Fibroblast of mammary gland (primary cell): ENCODE results near the gene KLHL12.
A peak's percentile ranks its signal among the peaks of the same experiment; 100 is the strongest.

Experiments
- DNase-seq: peaks from one replicate; pipeline ENCODE4 v3.0.0-alpha.2; 2010; ENCODE audit warnings: low read depth
- H3K4me3 ChIP-seq: 2 replicates; pipeline ENCODE4 v1.5.1; 2011; ENCODE audit warnings: low read depth, mild to moderate bottlenecking, low read length, moderate library complexity; ENCODE audit not compliant: control insufficient read depth
- CTCF ChIP-seq: conservative IDR thresholded peaks from 2 replicates; pipeline ENCODE4 v1.5.1; 2011; ENCODE audit warnings: low read depth, low read length, inconsistent platforms; ENCODE audit not compliant: control insufficient read depth, insufficient read depth

KLHL12 gene

DNA sequence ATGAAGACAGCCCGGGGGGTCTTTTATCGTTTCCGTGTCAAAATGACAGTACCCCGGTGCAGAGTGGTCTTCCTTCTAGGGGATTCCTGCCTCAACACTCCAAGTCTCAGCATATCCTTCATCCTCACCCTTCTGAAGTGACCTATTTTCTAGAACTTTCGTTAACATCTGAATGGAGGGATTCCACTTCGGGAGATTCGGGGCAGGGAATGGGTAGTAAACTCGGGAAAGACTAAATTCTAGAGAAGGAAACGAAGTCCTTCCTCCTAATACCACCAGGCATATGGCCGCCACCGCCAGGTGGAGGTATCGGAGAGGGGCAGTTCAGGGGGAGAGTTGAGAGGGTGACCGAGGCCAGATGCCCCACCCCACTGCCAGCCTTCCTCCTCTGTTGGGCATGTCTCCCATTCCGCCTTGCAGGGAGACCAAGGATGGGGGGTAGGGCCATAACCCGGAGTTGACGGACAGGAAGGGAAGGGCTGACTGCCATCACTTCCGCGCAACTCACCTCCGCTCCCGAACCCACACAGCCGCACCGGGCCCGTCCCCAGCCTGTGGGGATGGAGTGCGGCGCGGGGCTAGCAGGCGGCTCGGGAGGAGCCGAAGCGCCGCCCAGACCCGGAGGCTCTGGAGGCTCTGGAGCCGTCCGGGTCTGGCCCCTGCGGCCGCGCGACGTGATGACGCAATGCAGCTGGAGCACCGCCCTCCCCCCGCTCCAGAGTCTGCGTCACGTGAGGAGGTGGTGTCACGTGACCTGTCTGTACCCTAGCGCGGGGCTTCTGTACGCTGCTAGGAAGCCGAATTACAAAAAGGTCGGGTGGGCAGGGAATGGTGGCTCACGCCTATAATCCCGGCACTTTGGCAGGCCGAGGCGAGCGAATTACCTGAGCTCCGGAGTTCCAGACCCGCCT lies at the start of gene KLHL12:
KLHL12 (minus strand) TSS at position 654 of the 911 bp plus-strand sequence. CDS start 2,072 bp downstream, outside the sequence.
- peak; percentile 51 for TF ChIP-seq CTCF
- peak; percentile 96 for DNase-seq
- peak within 1 kb of the TSS; percentile 92 for H3K4me3 ChIP-seq

GRCh38 chr1:202976633-202977032 lies 49.6 kb upstream of the KLHL12 start:
- H3K4me3 ChIP-seq, result no peak overlapping the region
- DNase-seq, result no peak
- no peak for TF ChIP-seq CTCF

DNA sequence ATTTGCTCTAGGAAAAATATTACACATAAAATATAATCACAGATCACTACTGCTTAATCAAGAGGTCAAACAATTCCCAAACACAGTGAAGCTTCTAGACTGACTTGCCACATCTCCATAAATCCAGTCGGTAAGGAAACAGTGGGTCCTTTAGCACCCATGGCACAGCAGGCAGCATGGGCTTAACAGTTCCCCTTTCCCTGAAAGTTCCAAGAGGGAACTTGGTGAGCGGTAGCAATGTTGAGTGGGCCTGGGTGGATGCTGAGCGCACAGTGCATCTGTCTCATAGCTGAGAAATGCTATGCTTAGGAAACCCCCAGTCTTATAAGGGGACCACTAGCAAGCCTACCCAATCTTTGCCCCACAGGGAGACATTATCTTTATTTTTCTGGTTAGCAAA lies 47.8 kb upstream of the KLHL12 start:
- no peak for DNase-seq
- TF ChIP-seq CTCF, result no peak
- H3K4me3 ChIP-seq, result no peak overlapping the region

GRCh38 chr1:202972046-202972445 lies 45.0 kb upstream of the KLHL12 start:
- DNase-seq, result no peak
- H3K4me3 ChIP-seq, result no peak overlapping the region
- no peak for TF ChIP-seq CTCF

GRCh38 chr1:202968895-202969295 lies 41.9 kb upstream of the KLHL12 start:
- no peak overlapping the region for H3K4me3 ChIP-seq
- DNase-seq, result peak; percentile 70
- peak; percentile 90 for TF ChIP-seq CTCF

DNA sequence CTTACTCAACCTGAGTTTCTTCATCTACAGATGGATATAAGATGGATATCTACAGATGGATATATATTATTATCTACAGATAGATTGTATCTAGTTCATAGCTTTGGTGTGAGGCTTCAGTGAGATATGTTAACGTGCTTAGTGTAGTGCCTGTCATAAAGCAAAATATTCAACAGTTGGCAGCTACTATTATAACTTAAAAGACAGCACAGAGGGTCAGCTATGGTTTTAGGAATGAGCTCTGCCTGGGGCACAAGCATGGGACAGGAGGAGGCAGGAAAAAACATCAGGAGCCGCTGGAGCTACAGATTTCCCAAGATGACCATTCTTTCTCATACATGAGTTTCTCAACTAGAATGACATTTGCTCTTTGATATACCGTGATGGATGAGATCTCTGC lies 41.3 kb upstream of the KLHL12 start:
- DNase-seq, result no peak
- no peak for TF ChIP-seq CTCF
- H3K4me3 ChIP-seq, result no peak overlapping the region
